NCI-H526 (cell line): ENCODE results near the gene KANSL1.

Experiments
- DNase-seq, 2 experiments: peaks; one replicate each; lab custom pipeline; 2025; lab: John Stamatoyannopoulos, UW

The KANSL1 gene

GRCh38 chr17:46080118-46081017 lies 112.9 kb downstream of the KANSL1 start:
- DNase-seq = no peak

DNA sequence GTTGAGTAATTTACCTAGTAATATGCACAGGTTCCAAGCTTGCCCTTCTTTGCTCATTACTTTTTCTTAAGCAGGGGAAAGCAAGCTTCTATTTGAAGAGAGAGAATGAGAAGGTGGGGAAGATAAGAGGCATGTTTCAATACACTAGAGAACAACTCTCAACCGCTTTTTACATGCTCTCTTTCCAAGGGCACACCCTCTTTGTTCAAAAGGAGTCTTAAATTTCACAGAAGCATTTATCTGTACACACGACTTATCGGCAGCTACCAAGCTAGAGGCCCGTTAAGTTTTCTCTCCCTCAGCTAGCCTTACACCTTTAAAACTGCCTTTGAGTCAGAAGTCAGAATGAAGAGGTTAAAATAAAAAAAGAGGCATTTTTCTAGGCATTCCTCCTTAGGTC lies 114.6 kb downstream of the KANSL1 start:
- no peak for DNase-seq

GRCh38 chr17:46074540-46074939 lies 118.7 kb downstream of the KANSL1 start:
- DNase-seq = no peak

GRCh38 chr17:46072998-46073397 lies 120.2 kb downstream of the KANSL1 start:
- DNase-seq = no peak

- peak; percentile 29 to 83 for DNase-seq
Measured at GRCh38 chr17:46071796-46072195, 121.4 kb downstream of the KANSL1 start.

- no peak for DNase-seq
Measured at GRCh38 chr17:46064460-46064859, 128.8 kb downstream of the KANSL1 start.

DNA sequence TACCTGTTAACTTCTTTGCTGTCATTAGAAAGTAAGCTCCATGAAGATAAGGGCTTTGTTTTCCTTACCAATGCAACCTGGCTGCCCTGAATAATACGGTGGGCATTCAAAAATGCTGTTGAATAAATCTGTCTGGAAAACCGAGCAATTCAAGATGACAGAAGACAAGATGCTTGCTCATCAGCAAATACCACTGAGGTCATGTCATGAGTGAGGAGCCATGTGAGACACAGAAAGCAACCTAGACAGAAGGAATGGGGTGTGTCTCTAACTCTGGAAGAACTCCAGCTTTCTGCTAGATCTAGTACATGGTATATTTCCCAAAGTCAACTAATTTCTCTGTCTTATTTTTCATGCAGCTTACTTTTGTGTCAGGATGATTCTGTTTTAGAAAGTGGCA lies 130.0 kb downstream of the KANSL1 start:
- no peak for DNase-seq

- peak; percentile 10 to 40 for DNase-seq
Measured at GRCh38 chr17:46061435-46061834, 131.8 kb downstream of the KANSL1 start.

- no peak for DNase-seq
Measured at GRCh38 chr17:46060461-46060860, 132.8 kb downstream of the KANSL1 start.

DNA sequence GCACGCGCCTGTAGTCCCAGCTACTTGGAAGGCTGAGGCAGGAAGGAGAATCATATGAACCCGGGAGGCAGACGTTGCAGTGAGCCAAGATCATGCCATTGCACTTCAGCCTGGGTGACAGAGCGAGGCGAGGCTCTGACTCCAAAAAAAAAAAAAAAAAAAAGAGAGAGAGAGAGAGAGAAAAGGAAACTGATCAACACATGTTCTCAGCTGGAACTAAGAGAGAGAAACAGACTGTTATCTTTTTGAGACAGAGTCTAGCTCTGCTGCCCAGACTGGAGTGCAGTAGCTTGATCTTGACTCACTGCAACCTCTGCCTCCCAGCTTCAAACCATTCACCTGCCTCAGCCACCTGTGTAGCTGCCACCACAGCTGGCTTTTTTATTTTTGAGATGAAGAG lies 133.7 kb downstream of the KANSL1 start:
- DNase-seq = no peak

GRCh38 chr17:46057366-46057765 lies 135.9 kb downstream of the KANSL1 start:
- DNase-seq = no peak

DNA sequence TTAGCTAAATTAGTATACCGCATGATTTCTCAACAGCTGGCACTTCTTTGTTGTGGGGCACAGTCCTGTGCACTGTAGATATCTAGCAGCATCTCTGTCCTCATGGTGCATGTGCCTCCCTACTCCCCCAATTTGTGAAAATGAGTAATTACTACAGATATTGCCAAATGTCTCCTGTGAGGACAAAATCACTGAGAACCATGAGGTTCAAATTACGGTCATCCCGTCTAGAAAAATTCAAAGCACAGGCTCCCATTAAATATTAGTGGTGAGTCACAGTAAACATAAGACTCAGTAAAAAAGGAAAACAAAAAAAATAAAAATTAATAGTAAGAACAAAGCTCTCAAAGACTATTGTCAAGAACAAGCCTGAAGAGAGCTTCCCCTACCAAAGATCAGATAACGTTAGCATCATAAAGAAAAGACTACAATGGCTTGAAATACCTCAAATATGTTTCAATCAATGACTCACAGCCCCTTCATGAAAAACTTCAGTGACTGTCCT lies 136.4 kb downstream of the KANSL1 start:
- no peak for DNase-seq

DNA sequence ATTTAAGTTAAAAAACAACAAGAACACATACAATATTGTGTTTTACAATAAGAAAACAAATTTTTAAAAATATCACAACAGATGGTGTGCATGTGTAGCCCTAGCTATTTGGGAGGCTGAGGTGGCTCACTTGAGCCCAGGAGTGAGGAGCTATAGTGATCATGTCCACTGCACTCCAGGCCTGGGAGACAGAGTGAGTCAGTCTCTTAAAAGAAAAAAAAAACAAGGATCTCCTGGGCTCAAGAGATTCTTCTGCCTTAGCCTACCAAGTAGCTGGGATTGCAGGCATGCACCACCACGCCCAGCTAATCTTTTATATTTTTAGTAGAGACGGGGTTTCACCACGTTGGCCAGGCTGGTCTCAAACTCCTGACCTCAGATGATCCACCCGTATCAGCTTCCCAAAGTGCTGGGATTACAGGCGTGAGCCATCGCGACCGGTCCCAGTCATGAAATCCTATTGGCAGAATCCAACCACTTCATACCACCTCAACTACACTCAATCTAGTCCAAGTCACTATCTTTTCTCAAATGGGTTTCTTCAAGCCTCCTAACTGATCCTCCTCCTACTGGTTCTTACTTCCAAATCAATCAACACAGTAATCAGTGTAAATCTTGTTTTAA lies 139.2 kb downstream of the KANSL1 start:
- DNase-seq = no peak

- DNase-seq = no peak
Measured at GRCh38 chr17:46049656-46050055, 143.6 kb downstream of the KANSL1 start.

- DNase-seq = no peak
Measured at GRCh38 chr17:46047856-46048255, 145.4 kb downstream of the KANSL1 start.

GRCh38 chr17:46047398-46047797 lies 145.8 kb downstream of the KANSL1 start:
- no peak for DNase-seq

DNA sequence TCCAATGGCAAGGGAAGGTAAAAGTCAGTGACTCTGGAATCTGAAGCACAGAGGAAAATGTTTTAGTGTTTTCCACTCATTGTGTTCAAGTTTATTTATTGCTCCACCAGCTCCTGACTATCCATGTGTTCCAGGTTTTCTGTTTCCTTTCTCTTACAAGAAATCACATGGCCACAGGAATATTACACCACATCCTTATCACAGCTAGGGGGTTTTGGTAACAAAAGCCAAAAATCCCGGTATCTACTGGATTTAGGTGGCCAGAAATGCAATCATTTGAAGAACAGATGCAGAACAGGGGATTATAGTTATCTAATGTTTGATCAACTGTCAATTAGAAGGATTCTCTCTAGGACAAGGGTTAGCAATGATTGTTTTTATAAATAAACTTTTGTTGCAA lies 146.3 kb downstream of the KANSL1 start:
- DNase-seq = no peak

- DNase-seq = peak in 1 of 2 experiments; percentile 15
Measured at GRCh38 chr17:46045639-46046038, 147.6 kb downstream of the KANSL1 start.

GRCh38 chr17:46044989-46045388 lies 148.2 kb downstream of the KANSL1 start:
- no peak for DNase-seq

GRCh38 chr17:46044286-46044928 lies 148.8 kb downstream of the KANSL1 start:
- DNase-seq = peak; percentile 80 to 89

DNA sequence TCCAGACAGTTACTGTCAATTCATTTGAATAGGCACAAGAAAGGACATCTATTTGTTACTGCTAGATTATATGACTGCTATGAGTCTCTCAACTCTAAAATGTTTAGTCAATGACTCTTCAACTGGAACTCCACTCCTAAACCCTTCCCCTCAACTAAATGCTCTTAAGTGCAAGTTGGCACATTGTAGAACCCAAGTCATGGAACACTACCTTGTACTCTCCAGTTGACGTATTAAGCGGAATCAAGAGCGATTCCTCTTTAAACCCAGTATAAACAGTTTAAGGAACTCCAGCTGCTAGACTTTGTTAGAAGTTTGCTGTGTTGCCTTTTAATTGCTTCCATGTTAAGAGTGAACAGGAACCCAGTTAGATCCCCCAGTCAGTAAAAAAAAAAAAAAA lies 149.6 kb downstream of the KANSL1 start:
- DNase-seq = no peak

- no peak for DNase-seq
Measured at GRCh38 chr17:46042925-46043324, 150.3 kb downstream of the KANSL1 start.

DNA sequence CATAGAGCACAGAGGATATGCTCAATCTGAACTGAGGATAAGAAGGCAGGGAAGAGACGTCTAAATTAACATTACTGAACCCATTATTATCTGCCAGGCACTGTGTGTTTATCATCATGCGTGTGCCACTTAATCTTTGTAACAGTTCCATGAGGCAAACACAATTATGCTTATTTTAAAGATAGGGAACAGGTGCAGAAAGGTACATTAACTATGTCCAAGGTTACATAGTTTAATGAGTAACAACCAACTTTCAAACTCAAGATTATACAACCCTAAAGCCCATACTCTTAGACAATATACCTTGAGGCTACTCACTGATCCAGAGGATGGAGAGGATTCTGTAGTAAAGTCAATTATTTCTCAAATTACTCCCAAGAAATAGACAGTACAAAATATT lies 151.0 kb downstream of the KANSL1 start:
- no peak for DNase-seq
